Gastrocnemius medialis (tissue), 4 donors: ENCODE data around the gene IRAK1. TPM values are rescaled to one million over a fixed set of nuclear protein-coding genes. Genes with fewer than 3 reads are reported as not detected.

ENCODE experiments used
- ATAC-seq, 2 donors: fragments of 150-250 bp; one replicate each; pipeline ENCODE4 v1.9.1; 2016
- DNase-seq, 2 donors: peaks; one replicate each; pipeline ENCODE4 v3.0.0-alpha.2; 2019
- H3K27ac ChIP-seq, 4 donors: fragments of 200-600 bp; sonication (generic); 1 replicate in 1 of 4; 2 replicates in 3 of 4; pipeline ENCODE4 v1.5.1; 2016 to 2018; ENCODE audit warnings: mild to moderate bottlenecking in 2 of 4, moderate library complexity in 1 of 4
- H3K27me3 ChIP-seq, 3 donors: fragments of 200-600 bp; sonication (generic) in 2 of 3; 1 replicate in 1 of 3; 2 replicates in 2 of 3; pipeline versions ENCODE4 v1.5.1 to v1.6.0; 2016 to 2019; ENCODE audit warnings: mild to moderate bottlenecking in 1 of 3, moderate library complexity in 1 of 3
- H3K36me3 ChIP-seq, 2 donors: fragments of 200-600 bp; sonication (generic) in 1 of 2; one replicate each; pipeline ENCODE4 v1.5.1; 2017 to 2018
- H3K4me1 ChIP-seq, 2 donors: fragments of 200-600 bp; sonication (generic) in 1 of 2; one replicate each; pipeline ENCODE4 v1.5.1; 2016 to 2017; ENCODE audit warnings: mild to moderate bottlenecking in 2 of 2
- H3K4me3 ChIP-seq, 4 donors: fragments of 200-600 bp; sonication (generic) in 3 of 4; 1 replicate in 1 of 4; 2 replicates in 3 of 4; pipeline ENCODE4 v1.5.1; 2016 to 2019; ENCODE audit warnings: mild to moderate bottlenecking in 2 of 4
- H3K9me3 ChIP-seq, 3 donors: fragments of 200-600 bp; sonication (generic) in 2 of 3; 1 replicate in 1 of 3; 2 replicates in 2 of 3; pipeline ENCODE4 v1.5.1; 2016 to 2019
- CTCF ChIP-seq, 5 experiments: fragments of 450-650 bp in 3 of 5; fragments of 200-600 bp in 2 of 5; sonication (generic) in 2 of 5; IDR thresholded peaks in 4 of 5; conservative IDR thresholded peaks in 1 of 5; 1 replicate in 4 of 5; 2 replicates in 1 of 5; pipeline ENCODE4 v1.5.1; 2016 to 2019; ENCODE audit warnings: antibody characterized with exemption in 5 of 5, mild to moderate bottlenecking in 3 of 5, moderate library complexity in 3 of 5
- POLR2A ChIP-seq, 2 donors: fragments of 450-650 bp; IDR thresholded peaks; one replicate each; pipeline ENCODE4 v1.6.1; 2017; ENCODE audit warnings: antibody characterized with exemption in 2 of 2, mild to moderate bottlenecking in 2 of 2, moderate library complexity in 2 of 2
- in situ Hi-C, 4 donors: fragments of 200-750 bp; cut with MboI; loops; one replicate each; pipeline versions ENCODE4 v1.15.0 to v1.8.0; 2017; ENCODE audit warnings: low sequenced_read_pairs in 4 of 4
- intact Hi-C: fragments of 100-400 bp; cut with DNase I; formaldehyde crosslinking; loops from one replicate; pipeline ENCODE4 v1.15.1; 2023; ENCODE audit warnings: low total_unique reads
- total RNA-seq, 4 donors: library from RNA; depleted of rRNA; stranded (reverse); fragments of >200 nt; gene quantifications; one replicate each; pipeline versions ENCODE4 v1.1.0 to v1.2.3, GENCODE V29; 2016

The IRAK1 gene
- total RNA-seq, 4 donors from 2014 or later, result 73.9 to 157 (median 115) TPM

- Histone ChIP-seq H3K4me1 (peaks cover 4 to 6% of the 10 kb centered on the region in 2 donors), H3K27ac (no peak overlapping the region), H3K4me3 (no peak overlapping the region), H3K36me3 (peaks cover 0 to 20% of the 10 kb centered on the region in 2 donors), H3K27me3 (no peaks in the 10 kb centered on the region), H3K9me3 (no peaks in the 10 kb centered on the region)
- ATAC-seq, result no peak
- in situ Hi-C loops (no loop called here), intact Hi-C loops (no loop called here)
- DNase-seq, result no peak
- TF ChIP-seq POLR2A (IDR thresholded peaks at IDR 0.05), result no peak
- TF ChIP-seq CTCF (IDR thresholded peaks at IDR 0.05 in 4 of 5, conservative IDR thresholded peaks at IDR 0.05 in 1 of 5), result no peak
Measured at GRCh38 chrX:154015581-154016264, 4.0 kb downstream of the IRAK1 start.

GRCh38 chrX:154014429-154015380 lies 5.0 kb downstream of the IRAK1 start:
- no peak for DNase-seq

GRCh38 chrX:154013614-154014360 lies 5.9 kb downstream of the IRAK1 start:
- no peak for TF ChIP-seq POLR2A (IDR thresholded peaks at IDR 0.05)
- peak; percentile 63 to 91 (median 87) for TF ChIP-seq CTCF (IDR thresholded peaks at IDR 0.05 in 4 of 5, conservative IDR thresholded peaks at IDR 0.05 in 1 of 5)
- no peak overlapping the region for H3K27ac ChIP-seq
- in situ Hi-C loops, result loop anchor here in 1 of 4 donors (5.0 kb wide), 1 partner anchor 39 kb away; no protein-coding TSS in a partner anchor
- ATAC-seq (no peak), DNase-seq (no peak)
- H3K27me3 ChIP-seq, result no peaks in the 10 kb centered on the region
- peaks cover 0 to 20% of the 10 kb centered on the region in 2 donors for H3K36me3 ChIP-seq
- no peak overlapping the region for H3K4me3 ChIP-seq
- H3K9me3 ChIP-seq, result no peaks in the 10 kb centered on the region
- intact Hi-C loops, result loop anchor here (1.0 kb wide), 1 partner anchor 36 kb away; no protein-coding TSS in a partner anchor
- H3K4me1 ChIP-seq, result peaks cover 5 to 6% of the 10 kb centered on the region in 2 donors

More at GRCh38 chrX:154014429-154015380, 5.0 kb downstream of the IRAK1 start:
- in situ Hi-C loops (loop anchor here in 1 of 4 donors (5.0 kb wide), 1 partner anchor 38 kb away; no protein-coding TSS in a partner anchor), intact Hi-C loops (no loop called here)
- H3K27me3 ChIP-seq, result no peaks in the 10 kb centered on the region
- H3K9me3 ChIP-seq, result no peaks in the 10 kb centered on the region
- no peak overlapping the region for H3K27ac ChIP-seq
- TF ChIP-seq POLR2A (IDR thresholded peaks at IDR 0.05) (no peak), CTCF (IDR thresholded peaks at IDR 0.05 in 4 of 5, conservative IDR thresholded peaks at IDR 0.05 in 1 of 5) (no peak)
- H3K4me3 ChIP-seq, result no peak overlapping the region
- peaks cover 4 to 7% of the 10 kb centered on the region in 2 donors for H3K4me1 ChIP-seq
- peaks cover 0 to 20% of the 10 kb centered on the region in 2 donors for H3K36me3 ChIP-seq
- ATAC-seq, result no peak

- intact Hi-C loops, result loop anchor here (1.0 kb wide), 1 partner anchor 36 kb away; no protein-coding TSS in a partner anchor
- Histone ChIP-seq H3K9me3 (no peaks in the 10 kb centered on the region), H3K27me3 (no peaks in the 10 kb centered on the region), H3K36me3 (peaks cover 0 to 20% of the 10 kb centered on the region in 2 donors), H3K4me1 (peaks cover 3 to 6% of the 10 kb centered on the region in 2 donors), H3K4me3 (no peak overlapping the region), H3K27ac (peak overlapping the region in 1 of 4 donors; percentile 6)
- no peak for TF ChIP-seq CTCF (IDR thresholded peaks at IDR 0.05 in 4 of 5, conservative IDR thresholded peaks at IDR 0.05 in 1 of 5)
- TF ChIP-seq POLR2A (IDR thresholded peaks at IDR 0.05), result no peak
- no peak for DNase-seq
- ATAC-seq, result no peak
- in situ Hi-C loops, result loop anchor here in 1 of 4 donors (5.0 kb wide), 1 partner anchor 39 kb away; no protein-coding TSS in a partner anchor
Measured at GRCh38 chrX:154013001-154013421, 6.7 kb downstream of the IRAK1 start.
